HG03108 (cell line): Measurements from ENCODE around the gene ZNF512.
"Not testable (repeated sequence)": the region's sequence is repeated elsewhere in the genome, so short reads cannot be mapped to it uniquely, and the experiment has no call there.

Experiments used
- ATAC-seq: cut with Tn5 transposase; IDR thresholded peaks from one replicate; pipeline ENCODE4 v1.9.1; 2021; ENCODE audit warnings: moderate library complexity; ENCODE audit not compliant: unreplicated experiment

The ZNF512 gene

GRCh38 chr2:27630257-27630656, 47.4 kb downstream of the ZNF512 start:
- not testable (repeated sequence) for ATAC-seq

GRCh38 chr2:27634291-27634690, 51.4 kb downstream of the ZNF512 start:
- ATAC-seq = no peak

GRCh38 chr2:27636766-27637165, 53.9 kb downstream of the ZNF512 start:
- ATAC-seq = no peak

GRCh38 chr2:27638037-27638637, 55.3 kb downstream of the ZNF512 start:
- no peak for ATAC-seq

GRCh38 chr2:27638709-27639108, 55.9 kb downstream of the ZNF512 start:
- no peak for ATAC-seq

GRCh38 chr2:27640722-27641245, 57.9 kb downstream of the ZNF512 start:
- ATAC-seq = no peak

GRCh38 chr2:27645197-27645596, 62.4 kb downstream of the ZNF512 start:
- ATAC-seq = no peak

GRCh38 chr2:27647289-27647688, 64.4 kb downstream of the ZNF512 start:
- no peak for ATAC-seq

GRCh38 chr2:27647737-27648136, 64.9 kb downstream of the ZNF512 start:
- ATAC-seq = no peak

- ATAC-seq = no peak
Observed at GRCh38 chr2:27651056-27651455, 68.2 kb downstream of the ZNF512 start.

- ATAC-seq = no peak
Observed at GRCh38 chr2:27652341-27652740, 69.5 kb downstream of the ZNF512 start.

GRCh38 chr2:27652790-27653189, 69.9 kb downstream of the ZNF512 start:
- no peak for ATAC-seq

- ATAC-seq = no peak
Observed at GRCh38 chr2:27653397-27653796, 70.6 kb downstream of the ZNF512 start.

- no peak for ATAC-seq
Observed at GRCh38 chr2:27655155-27655951, 72.5 kb downstream of the ZNF512 start.

- ATAC-seq = no peak
Observed at GRCh38 chr2:27661371-27661770, 78.5 kb downstream of the ZNF512 start.

GRCh38 chr2:27663285-27664153, 80.7 kb downstream of the ZNF512 start, which contains the start of the genes SLC4A1AP and SUPT7L:
Gene SLC4A1AP, plus strand, starts transcription at chr2:27663889. Its CDS starts 26 bp downstream, at chr2:27663915.
Gene SUPT7L, minus strand, starts transcription at chr2:27663614. Its CDS starts 1,422 bp downstream, at chr2:27662192.
- peak; percentile 75 for ATAC-seq

- ATAC-seq = no peak
Observed at GRCh38 chr2:27664154-27664574, 81.3 kb downstream of the ZNF512 start.

- no peak for ATAC-seq
Observed at GRCh38 chr2:27664622-27665363, 82.0 kb downstream of the ZNF512 start.

- no peak for ATAC-seq
Observed at GRCh38 chr2:27667446-27667845, 84.6 kb downstream of the ZNF512 start.

GRCh38 chr2:27671235-27671634, 88.4 kb downstream of the ZNF512 start:
- no peak for ATAC-seq
